B cell (primary cell): ENCODE data around the gene NKX1-1. TPM values are rescaled to one million over a fixed set of nuclear protein-coding genes. Genes with fewer than 3 reads are reported as not detected.

Experiments used
- ATAC-seq: fragments of 200-7000 bp; cut with Tn5 transposase; one replicate; pipeline ENCODE4 v1.10.0; 2021; ENCODE audit warnings: low read depth, mild to moderate bottlenecking, moderate number of reproducible peaks, moderate library complexity
- CTCF ChIA-PET: fragments of 350-600 bp; sonication (Branson Sonifier 250); formaldehyde crosslinking; loops from one replicate; lab custom pipeline; 2021; ENCODE audit warnings: antibody characterized with exemption, inconsistent platforms; lab: Charles Lee
- POLR2A ChIA-PET: fragments of 350-600 bp; sonication (Branson Sonifier 250); formaldehyde crosslinking; loops from one replicate; lab custom pipeline; 2021; ENCODE audit warnings: antibody characterized with exemption; lab: Charles Lee
- DNase-seq: peaks from one replicate; pipeline ENCODE4 v3.0.0; 2013
- H2AFZ ChIP-seq: 2 replicates; pipeline ENCODE4 v1.6.1; 2012; ENCODE audit warnings: mild to moderate bottlenecking, low read depth, low read length; ENCODE audit not compliant: insufficient read depth, poor library complexity, severe bottlenecking
- H3K27ac ChIP-seq, 2 donors: 1 replicate in 1 of 2; 2 replicates in 1 of 2; pipeline ENCODE4 v1.5.1; 2012 to 2013; ENCODE audit warnings: low read length in 2 of 2, mild to moderate bottlenecking in 2 of 2, moderate library complexity in 1 of 2
- H3K27me3 ChIP-seq, 4 experiments: fragments of 200-600 bp in 1 of 4; sonication (generic) in 1 of 4; replicated peaks in 1 of 4; 1 replicate in 2 of 4; 2 replicates in 2 of 4; pipeline versions ENCODE4 v1.6.1 to v1.7.0; 2013 to 2016; ENCODE audit warnings: low read length in 3 of 4, mild to moderate bottlenecking in 2 of 4, mixed read lengths in 1 of 4, moderate library complexity in 1 of 4; ENCODE audit not compliant: insufficient read depth in 4 of 4, control insufficient read depth in 3 of 4; ENCODE audit errors: control extremely low read depth in 1 of 4
- H3K36me3 ChIP-seq, 2 experiments: replicated peaks in 1 of 2; 1 replicate in 1 of 2; 2 replicates in 1 of 2; pipeline versions ENCODE4 v1.6.1 to v1.7.1; 2013; ENCODE audit warnings: low read length in 1 of 2; ENCODE audit not compliant: insufficient read depth in 2 of 2, control insufficient read depth in 1 of 2; ENCODE audit errors: control extremely low read depth in 1 of 2, extremely low read depth in 1 of 2
- H3K4me1 ChIP-seq, 2 donors: fragments of 200-600 bp in 1 of 2; sonication (generic) in 1 of 2; 1 replicate in 1 of 2; 2 replicates in 1 of 2; pipeline versions ENCODE4 v1.5.1 to v1.6.1; 2013 to 2017; ENCODE audit warnings: low read length in 2 of 2; ENCODE audit not compliant: control insufficient read depth in 2 of 2, insufficient read depth in 2 of 2
- H3K4me2 ChIP-seq: replicated peaks from 2 replicates; pipeline ENCODE3; 2012; ENCODE audit warnings: mild to moderate bottlenecking, low read depth, low read length; ENCODE audit not compliant: poor library complexity, severe bottlenecking
- H3K4me3 ChIP-seq, 5 experiments: fragments of 200-600 bp in 1 of 5; sonication (generic) in 1 of 5; 1 replicate in 3 of 5; 2 replicates in 2 of 5; pipeline versions ENCODE4 v1.5.1 to v1.7.0; 2011 to 2016; ENCODE audit warnings: low read length in 4 of 5, mild to moderate bottlenecking in 4 of 5, low read depth in 2 of 5, control low read depth in 1 of 5, moderate library complexity in 1 of 5; ENCODE audit not compliant: insufficient read depth in 1 of 5; ENCODE audit errors: control extremely low read depth in 1 of 5, extremely low read depth in 1 of 5
- H3K79me2 ChIP-seq: fragments of 200-600 bp; sonication (generic); one replicate; pipeline ENCODE4 v1.6.0; 2016; ENCODE audit warnings: low read length; ENCODE audit not compliant: control insufficient read depth, insufficient read depth
- H3K9ac ChIP-seq: fragments of 200-600 bp; sonication (generic); 2 replicates; pipeline ENCODE4 v1.6.1; 2017; ENCODE audit warnings: mild to moderate bottlenecking, low read length, moderate library complexity
- H3K9me3 ChIP-seq, 3 donors: one replicate each; pipeline versions ENCODE4 v1.6.1 to v1.7.1; 2013; ENCODE audit warnings: low read length in 2 of 3; ENCODE audit not compliant: control insufficient read depth in 2 of 3, insufficient read depth in 1 of 3; ENCODE audit errors: control extremely low read depth in 1 of 3
- H4K20me1 ChIP-seq: 2 replicates; pipeline ENCODE4 v1.6.0; 2012; ENCODE audit warnings: mild to moderate bottlenecking, low read length; ENCODE audit not compliant: insufficient read depth, control insufficient read depth, poor library complexity, severe bottlenecking
- H3K27ac Mint-ChIP-seq: one replicate; pipeline ENCODE4 v1.8.0; 2021; ENCODE audit warnings: mixed read lengths
- H3K27me3 Mint-ChIP-seq: one replicate; pipeline ENCODE4 v1.8.0; 2021; ENCODE audit warnings: mixed read lengths
- H3K4me1 Mint-ChIP-seq: one replicate; pipeline ENCODE4 v1.8.0; 2021; ENCODE audit warnings: mixed read lengths
- H3K4me3 Mint-ChIP-seq: one replicate; pipeline ENCODE4 v1.8.0; 2021; ENCODE audit warnings: mixed read lengths
- H3K9me3 Mint-ChIP-seq: one replicate; pipeline ENCODE4 v1.8.0; 2022; ENCODE audit warnings: mixed read lengths; ENCODE audit not compliant: insufficient read depth
- CTCF ChIP-seq: fragments of 200-600 bp; IDR thresholded peaks from one replicate; pipeline ENCODE4 v1.8.0; 2022; ENCODE audit warnings: antibody characterized with exemption, mild to moderate bottlenecking
- EZH2 ChIP-seq: IDR thresholded peaks from 2 replicates; pipeline ENCODE4 v1.6.1; 2012; ENCODE audit warnings: borderline replicate concordance, low read depth, mild to moderate bottlenecking, moderate library complexity, low read length; ENCODE audit not compliant: insufficient read depth, poor library complexity, severe bottlenecking
- WGBS: methylation state at CpG from one replicate; pipeline ENCODE4 v1.1.5; 2013; ENCODE audit warnings: missing lambda C conversion rate; ENCODE audit not compliant: insufficient coverage; 5-methylcytosine and 5-hydroxymethylcytosine counted together
- intact Hi-C: fragments of 100-400 bp; cut with micrococcal nuclease; formaldehyde crosslinking; loops from one replicate; pipeline ENCODE4 v1.10.0; 2022
- polyA plus RNA-seq: library from polyadenylated mRNA; depleted of rRNA; stranded (reverse); fragments of >200 nt; gene quantifications from 2 replicates; pipeline ENCODE4 v1.2.3, GENCODE V29; 2012
- total RNA-seq, 2 donors: library from RNA; stranded (reverse); fragments of 120-200 nt in 1 of 2; gene quantifications; 1 replicate in 1 of 2; 2 replicates in 1 of 2; pipeline versions ENCODE4 v1.2.3 to v1.2.4, GENCODE V29; 2013 to 2022

NKX1-1 gene
- total and polyA plus RNA-seq, 2 donors (not counting 1 experiment from before 2014, with no cell fraction given) = not detected

- intact Hi-C loops = no loop called here
- ATAC-seq (no peak), DNase-seq (no peak)
- H3K9ac ChIP-seq = no peak overlapping the region
- ChIA-PET CTCF (interaction anchor here (0.6 to 2.4 kb wide), 2 partner anchors 9 to 13 kb away, joined by 3 to 9 read pairs; no protein-coding TSS in a partner anchor), POLR2A (no interaction called here)
- TF ChIP-seq CTCF (no peak), EZH2 (no peak)
- H3K79me2 ChIP-seq = no peaks in the 10 kb centered on the region
- no peaks in the 10 kb centered on the region for H3K27me3 ChIP-seq
- 96% methylated on average over 11 of the region's 18 CpGs for WGBS
- peaks cover 0 to 13% of the 10 kb centered on the region in 2 experiments for H3K36me3 ChIP-seq
- no peak overlapping the region for H3K27ac ChIP-seq
- no peaks in the 10 kb centered on the region for H3K9me3 Mint-ChIP-seq
- H3K4me1 ChIP-seq = no peaks in the 10 kb centered on the region
- H3K27ac Mint-ChIP-seq = no peak overlapping the region
- no peaks in the 10 kb centered on the region for H4K20me1 ChIP-seq
- no peak overlapping the region for H2AFZ ChIP-seq
- no peak overlapping the region for H3K4me2 ChIP-seq
- no peak overlapping the region for H3K4me3 ChIP-seq
- H3K9me3 ChIP-seq = no peaks in the 10 kb centered on the region
- H3K4me3 Mint-ChIP-seq = no peak overlapping the region
- no peaks in the 10 kb centered on the region for H3K27me3 Mint-ChIP-seq
- H3K4me1 Mint-ChIP-seq = no peaks in the 10 kb centered on the region
Measured at GRCh38 chr4:1364217-1364616, 42.0 kb downstream of the NKX1-1 start.

- Histone ChIP-seq H3K9me3 (no peaks in the 10 kb centered on the region), H3K36me3 (peaks cover 0 to 15% of the 10 kb centered on the region in 2 experiments), H3K4me3 (no peak overlapping the region), H3K4me1 (no peaks in the 10 kb centered on the region), H2AFZ (no peak overlapping the region), H3K79me2 (no peaks in the 10 kb centered on the region), H3K27ac (no peak overlapping the region), H4K20me1 (no peaks in the 10 kb centered on the region), H3K27me3 (no peaks in the 10 kb centered on the region), H3K4me2 (no peak overlapping the region), H3K9ac (no peak overlapping the region)
- POLR2A ChIA-PET = no interaction called here
- TF ChIP-seq EZH2 (no peak), CTCF (no peak)
- Mint-ChIP-seq H3K4me3 (no peak overlapping the region), H3K27me3 (no peaks in the 10 kb centered on the region), H3K9me3 (no peaks in the 10 kb centered on the region), H3K27ac (no peak overlapping the region), H3K4me1 (no peaks in the 10 kb centered on the region)
- CTCF ChIA-PET = no interaction called here
- intact Hi-C loops = no loop called here
- 97% methylated on average over 10 of the region's 11 CpGs for WGBS
- no peak for ATAC-seq
- DNase-seq = no peak
Measured at GRCh38 chr4:1363513-1363912, 42.7 kb downstream of the NKX1-1 start.
